ENCODE measurements around the gene DHH. TPM values are rescaled to one million over a fixed set of nuclear protein-coding genes. Genes with fewer than 3 reads are reported as not detected.
"Not testable (repeated sequence)": the region's sequence is repeated elsewhere in the genome, so short reads cannot be mapped to it uniquely, and the experiment has no call there.

DHH gene
- total RNA-seq: 1.6 TPM
- long read RNA-seq, partial matches to known transcripts: 1 of 1 reads
- long read RNA-seq, other reads (novel, unspliced or antisense): 0 of 1 reads

- intact Hi-C loops (cut with DNase I): no loop called here
- DNase-seq (ENCODE audit: low spot score): peak; percentile 78
Measured at GRCh38 chr12:49094160-49094974, at the start of gene DHH. DHH (minus strand) TSS chr12:49094801; CDS start chr12:49094512, 289 bp downstream.

GRCh38 chr12:49144384-49144783 is 49.8 kb upstream of the DHH start:
- intact Hi-C loops (cut with DNase I): no loop called here
- no peak for DNase-seq (ENCODE audit: low spot score)

- DNase-seq (ENCODE audit: low spot score): no peak
- intact Hi-C loops (cut with DNase I): no loop called here
Measured at GRCh38 chr12:49138999-49139398, 44.4 kb upstream of the DHH start.

- intact Hi-C loops (cut with DNase I): no loop called here
Measured at GRCh38 chr12:49138587-49138986, 44.0 kb upstream of the DHH start.

GRCh38 chr12:49137476-49137875 is 42.9 kb upstream of the DHH start:
- intact Hi-C loops (cut with DNase I): no loop called here

More at GRCh38 chr12:49138587-49138986, 44.0 kb upstream of the DHH start:
- no peak for DNase-seq (ENCODE audit: low spot score)

GRCh38 chr12:49136997-49137396 is 42.4 kb upstream of the DHH start:
- intact Hi-C loops (cut with DNase I): not testable (repeated sequence)

More at GRCh38 chr12:49137476-49137875, 42.9 kb upstream of the DHH start:
- no peak for DNase-seq (ENCODE audit: low spot score)

GRCh38 chr12:49133590-49133989 is 39.0 kb upstream of the DHH start:
- DNase-seq (ENCODE audit: low spot score): no peak
- intact Hi-C loops (cut with DNase I): no loop called here

More at GRCh38 chr12:49136997-49137396, 42.4 kb upstream of the DHH start:
- not testable (repeated sequence) for DNase-seq (ENCODE audit: low spot score)

GRCh38 chr12:49133014-49133413 is 38.4 kb upstream of the DHH start:
- DNase-seq (ENCODE audit: low spot score): no peak
- intact Hi-C loops (cut with DNase I): no loop called here

GRCh38 chr12:49131894-49132461 is 37.4 kb upstream of the DHH start:
- intact Hi-C loops (cut with DNase I): loop anchor here (1.0 to 2.0 kb wide), 5 partner anchors 23 to 103 kb away; partner anchors contain the start of gene KMT2D
- DNase-seq (ENCODE audit: low spot score): no peak

- intact Hi-C loops (cut with DNase I): loop anchor here (1.0 to 2.0 kb wide), 5 partner anchors 22 to 104 kb away; partner anchors contain the start of gene KMT2D
- peak; percentile 95 for DNase-seq (ENCODE audit: low spot score)
Measured at GRCh38 chr12:49131051-49131893, 36.7 kb upstream of the DHH start, which contains the start of gene TUBA1B. TUBA1B (minus strand) TSS chr12:49131395; CDS start chr12:49131300, 95 bp downstream.

GRCh38 chr12:49130151-49131050 is 35.8 kb upstream of the DHH start:
- intact Hi-C loops (cut with DNase I): loop anchor here (1.0 to 2.0 kb wide), 5 partner anchors 22 to 105 kb away; partner anchors contain the start of gene KMT2D
- DNase-seq (ENCODE audit: low spot score): peak; percentile 97

- intact Hi-C loops (cut with DNase I): loop anchor here (2.0 kb wide), 3 partner anchors 21 to 71 kb away; partner anchors contain the start of gene KMT2D
- DNase-seq (ENCODE audit: low spot score): no peak
Measured at GRCh38 chr12:49129332-49130150, 34.9 kb upstream of the DHH start.

- DNase-seq (ENCODE audit: low spot score); intact Hi-C loops (cut with DNase I): not testable (repeated sequence)
Measured at GRCh38 chr12:49127971-49128370, 33.4 kb upstream of the DHH start.

- intact Hi-C loops (cut with DNase I): no loop called here
- no peak for DNase-seq (ENCODE audit: low spot score)
Measured at GRCh38 chr12:49126852-49127763, 32.5 kb upstream of the DHH start.

GRCh38 chr12:49121047-49121696 is 26.6 kb upstream of the DHH start:
- intact Hi-C loops (cut with DNase I): loop anchor here (2.0 kb wide), 1 partner anchor 32 kb away; no protein-coding TSS in a partner anchor
- DNase-seq (ENCODE audit: low spot score): no peak

- intact Hi-C loops (cut with DNase I): no loop called here
- no peak for DNase-seq (ENCODE audit: low spot score)
Measured at GRCh38 chr12:49111206-49111605, 16.6 kb upstream of the DHH start.
